ENCODE measurements around the gene ZNF496.

The ZNF496 gene

GRCh38 chr1:247332215-247332622 is 552 bp upstream of the ZNF496 start:
- peak; percentile 42 for DNase-seq
- in situ Hi-C loops (cut with MboI; ENCODE audit: low pct_unique_long_range_greater_than_20kb, low sequenced_read_pairs): no loop called here

GRCh38 chr1:247331172-247331524 is 519 bp downstream of the ZNF496 start:
- in situ Hi-C loops (cut with MboI; ENCODE audit: low pct_unique_long_range_greater_than_20kb, low sequenced_read_pairs): no loop called here
- peak; percentile 86 for DNase-seq

- no peak for DNase-seq
- in situ Hi-C loops (cut with MboI; ENCODE audit: low pct_unique_long_range_greater_than_20kb, low sequenced_read_pairs): no loop called here
Observed at GRCh38 chr1:247330548-247331171, 1.0 kb downstream of the ZNF496 start.

- in situ Hi-C loops (cut with MboI; ENCODE audit: low pct_unique_long_range_greater_than_20kb, low sequenced_read_pairs): no loop called here
- DNase-seq: no peak
Observed at GRCh38 chr1:247329097-247329617, 2.5 kb downstream of the ZNF496 start.

GRCh38 chr1:247328311-247328710 is 3.4 kb downstream of the ZNF496 start:
- in situ Hi-C loops (cut with MboI; ENCODE audit: low pct_unique_long_range_greater_than_20kb, low sequenced_read_pairs): no loop called here
- no peak for DNase-seq

- DNase-seq: peak; percentile 20
- in situ Hi-C loops (cut with MboI; ENCODE audit: low pct_unique_long_range_greater_than_20kb, low sequenced_read_pairs): no loop called here
Observed at GRCh38 chr1:247326411-247327130, 5.1 kb downstream of the ZNF496 start.

GRCh38 chr1:247324923-247325322 is 6.7 kb downstream of the ZNF496 start:
- in situ Hi-C loops (cut with MboI; ENCODE audit: low pct_unique_long_range_greater_than_20kb, low sequenced_read_pairs): no loop called here
- no peak for DNase-seq

GRCh38 chr1:247324204-247324787 is 7.4 kb downstream of the ZNF496 start:
- in situ Hi-C loops (cut with MboI; ENCODE audit: low pct_unique_long_range_greater_than_20kb, low sequenced_read_pairs): no loop called here
- DNase-seq: no peak

GRCh38 chr1:247322849-247323586 is 8.6 kb downstream of the ZNF496 start:
- peak; percentile 33 for DNase-seq
- in situ Hi-C loops (cut with MboI; ENCODE audit: low pct_unique_long_range_greater_than_20kb, low sequenced_read_pairs): no loop called here

GRCh38 chr1:247322442-247322841 is 9.2 kb downstream of the ZNF496 start:
- DNase-seq: no peak
- in situ Hi-C loops (cut with MboI; ENCODE audit: low pct_unique_long_range_greater_than_20kb, low sequenced_read_pairs): no loop called here

- no peak for DNase-seq
- in situ Hi-C loops (cut with MboI; ENCODE audit: low pct_unique_long_range_greater_than_20kb, low sequenced_read_pairs): no loop called here
Observed at GRCh38 chr1:247317702-247318101, 14.0 kb downstream of the ZNF496 start.

- DNase-seq: no peak
- in situ Hi-C loops (cut with MboI; ENCODE audit: low pct_unique_long_range_greater_than_20kb, low sequenced_read_pairs): no loop called here
Observed at GRCh38 chr1:247316590-247317197, 15.0 kb downstream of the ZNF496 start.

- in situ Hi-C loops (cut with MboI; ENCODE audit: low pct_unique_long_range_greater_than_20kb, low sequenced_read_pairs): no loop called here
- DNase-seq: no peak
Observed at GRCh38 chr1:247304031-247304430, 27.6 kb downstream of the ZNF496 start.

- in situ Hi-C loops (cut with MboI; ENCODE audit: low pct_unique_long_range_greater_than_20kb, low sequenced_read_pairs): no loop called here
- no peak for DNase-seq
Observed at GRCh38 chr1:247303216-247303615, 28.5 kb downstream of the ZNF496 start.

GRCh38 chr1:247301176-247301540 is 30.5 kb downstream of the ZNF496 start:
- in situ Hi-C loops (cut with MboI; ENCODE audit: low pct_unique_long_range_greater_than_20kb, low sequenced_read_pairs): no loop called here

GRCh38 chr1:247300491-247301175 is 31.0 kb downstream of the ZNF496 start:
- DNase-seq: no peak
- in situ Hi-C loops (cut with MboI; ENCODE audit: low pct_unique_long_range_greater_than_20kb, low sequenced_read_pairs): no loop called here

More at GRCh38 chr1:247301176-247301540, 30.5 kb downstream of the ZNF496 start:
- DNase-seq: no peak

GRCh38 chr1:247299723-247300381 is 31.8 kb downstream of the ZNF496 start:
- no peak for DNase-seq
- in situ Hi-C loops (cut with MboI; ENCODE audit: low pct_unique_long_range_greater_than_20kb, low sequenced_read_pairs): no loop called here

GRCh38 chr1:247298701-247299100 is 33.0 kb downstream of the ZNF496 start:
- in situ Hi-C loops (cut with MboI; ENCODE audit: low pct_unique_long_range_greater_than_20kb, low sequenced_read_pairs): no loop called here
- DNase-seq: no peak

Measured in KBM-7 (cell line).